PFSK-1 (cell line): ENCODE measurements around the gene BCAS3.

Source experiments
- FOXP2 ChIP-seq: optimal IDR thresholded peaks from 2 replicates; pipeline ENCODE3; 2011; ENCODE audit warnings: borderline replicate concordance, control low read depth, inconsistent platforms; ENCODE audit not compliant: insufficient read depth; ENCODE audit errors: extremely low read length, extremely low read depth
- POLR2AphosphoS5 ChIP-seq: IDR thresholded peaks from 2 replicates; pipeline ENCODE4 v1.6.1; 2012; ENCODE audit warnings: low read depth, mild to moderate bottlenecking, control low read depth, low read length, moderate library complexity
- REST ChIP-seq, 2 experiments: IDR thresholded peaks; 2 replicates each; pipeline versions ENCODE4 v1.6.1 to v1.8.0; 2011 to 2012; ENCODE audit warnings: low read depth in 2 of 2, low read length in 2 of 2, control low read depth in 1 of 2, inconsistent platforms in 1 of 2, mild to moderate bottlenecking in 1 of 2, moderate library complexity in 1 of 2; ENCODE audit not compliant: insufficient read depth in 1 of 2
- SIN3A ChIP-seq: IDR thresholded peaks from 2 replicates; pipeline ENCODE4 v1.6.1; 2012; ENCODE audit warnings: mild to moderate bottlenecking, low read length, moderate library complexity, borderline replicate concordance; ENCODE audit not compliant: insufficient read depth
- TAF1 ChIP-seq: IDR thresholded peaks from 2 replicates; pipeline ENCODE4 v1.6.1; 2012; ENCODE audit warnings: low read length, control low read depth, borderline replicate concordance; ENCODE audit not compliant: insufficient read depth

BCAS3 gene

GRCh38 chr17:61175298-61176142 lies 497.9 kb downstream of the BCAS3 start:
- TF ChIP-seq REST (IDR thresholded peaks at IDR 0.05; ENCODE audit: insufficient read depth in 1 of 2, low read depth in 2 of 2, low read length in 2 of 2) (no peak), SIN3A (no peak), FOXP2 (no peak), TAF1 (no peak), POLR2AphosphoS5 (no peak)

- TF ChIP-seq SIN3A (no peak), FOXP2 (no peak), TAF1 (no peak), POLR2AphosphoS5 (no peak), REST (IDR thresholded peaks at IDR 0.05; ENCODE audit: insufficient read depth in 1 of 2, low read depth in 2 of 2, low read length in 2 of 2) (no peak)
Measured at GRCh38 chr17:61177351-61177750, 499.7 kb downstream of the BCAS3 start.

- no peak for TF ChIP-seq FOXP2
- no peak for TF ChIP-seq POLR2AphosphoS5
- no peak for TF ChIP-seq TAF1
- no peak for TF ChIP-seq SIN3A
- no peak for TF ChIP-seq REST (IDR thresholded peaks at IDR 0.05; ENCODE audit: insufficient read depth in 1 of 2, low read depth in 2 of 2, low read length in 2 of 2)
Measured at GRCh38 chr17:61178284-61178683, 500.6 kb downstream of the BCAS3 start.

- TF ChIP-seq FOXP2: no peak
- no peak for TF ChIP-seq REST (IDR thresholded peaks at IDR 0.05; ENCODE audit: insufficient read depth in 1 of 2, low read depth in 2 of 2, low read length in 2 of 2)
- TF ChIP-seq POLR2AphosphoS5: no peak
- no peak for TF ChIP-seq SIN3A
Measured at GRCh38 chr17:61179380-61179806, 501.7 kb downstream of the BCAS3 start.
